ENCODE measurements around the gene CAPZB. TPM values are rescaled to one million over a fixed set of nuclear protein-coding genes. Genes with fewer than 3 reads are reported as not detected.

Gene CAPZB
- total RNA-seq, 1 experiment from 2014 or later: 348 TPM

DNA sequence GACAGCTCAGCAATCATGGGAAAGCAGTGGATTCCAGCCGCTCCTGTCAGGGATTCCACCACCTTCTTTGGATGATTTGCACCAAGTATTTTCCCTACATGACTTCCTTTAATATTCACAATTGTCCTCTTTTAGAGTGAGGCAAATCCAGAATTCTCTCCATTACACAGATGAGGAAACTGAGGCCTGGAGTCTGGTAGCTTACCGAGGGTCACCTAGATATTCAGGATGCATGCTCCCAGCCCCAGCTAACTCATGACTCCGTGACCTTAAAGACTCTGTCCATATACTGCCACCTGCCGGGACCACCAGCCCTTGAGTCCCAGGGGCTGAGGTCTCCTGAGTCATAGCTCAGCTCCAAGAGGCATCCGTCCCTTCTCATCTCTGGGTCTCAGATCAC lies 80.6 kb downstream of the CAPZB start:
- H3K4me1 Mint-ChIP-seq: peaks cover 67 to 74% of the 10 kb centered on the region in 2 experiments
- no peak overlapping the region for H2BK15ac ChIP-seq (ENCODE audit: low read depth, low read length)
- no peak overlapping the region for H3K4ac ChIP-seq (ENCODE audit: low read depth, low read length)
- no peak overlapping the region for H2BK120ac ChIP-seq (ENCODE audit: low read depth, low read length, poor library complexity, severe bottlenecking)
- H3K23ac ChIP-seq (ENCODE audit: insufficient read length, low read depth, low read length): no peak overlapping the region
- H3K27me3 ChIP-seq (ENCODE audit: insufficient read depth, low read length): no peaks in the 10 kb centered on the region
- H2AK5ac ChIP-seq (ENCODE audit: insufficient read length, low read length): no peak overlapping the region
- no peak overlapping the region for H4K5ac ChIP-seq (ENCODE audit: insufficient read length, low read depth, low read length)
- no peak overlapping the region for H2BK20ac ChIP-seq (ENCODE audit: low read depth, low read length, poor library complexity, severe bottlenecking)
- peaks cover 5 to 25% (median 7%) of the 10 kb centered on the region in 3 experiments; a peak in 4 of 7 replicates for H3K36me3 Mint-ChIP-seq (ENCODE audit: insufficient read depth in 1 of 3, low read depth in 3 of 3)
- no peak overlapping the region for H2AFZ ChIP-seq (ENCODE audit: low read length)
- no peaks in the 10 kb centered on the region for H3K9me3 ChIP-seq (ENCODE audit: control insufficient read depth, low read depth, low read length)
- peaks cover 3% of the 10 kb centered on the region for H4K20me1 ChIP-seq (ENCODE audit: control insufficient read depth, insufficient read depth, insufficient read length)
- no peak overlapping the region for H3K56ac ChIP-seq (ENCODE audit: insufficient read length, low read depth, low read length)
- peak overlapping the region in 2 of 3 experiments; percentile 43 to 59; a peak in 5 of 7 replicates for H3K27ac Mint-ChIP-seq
- no peaks in the 10 kb centered on the region for H3K27me3 Mint-ChIP-seq (ENCODE audit: low read depth)
- H3K18ac ChIP-seq (ENCODE audit: insufficient read length, low read depth, low read length): no peak overlapping the region
- H4K8ac ChIP-seq (replicated peaks; ENCODE audit: insufficient read length, low read depth, low read length): no peak overlapping the region
- peaks cover 13% of the 10 kb centered on the region for H3K79me1 ChIP-seq (ENCODE audit: insufficient read depth, low read depth, low read length, poor library complexity, severe bottlenecking)
- H3K79me2 ChIP-seq (ENCODE audit: insufficient read depth, low read length): peaks cover 2% of the 10 kb centered on the region; the same call in 1 of the 2 replicates
- DNase-seq: no peak
- H3K4me3 Mint-ChIP-seq: no peak overlapping the region
- H3K4me2 ChIP-seq (ENCODE audit: insufficient read depth, insufficient read length, low read length): no peak overlapping the region
- H4K91ac ChIP-seq (ENCODE audit: insufficient read length, low read depth, low read length): no peak overlapping the region
- WGBS (ENCODE audit: extremely low coverage, insufficient read length, low lambda C conversion rate): no CpG with 5 or more reads among the region's 5 CpGs
- peaks cover 9% of the 10 kb centered on the region for H3K4me1 ChIP-seq (ENCODE audit: insufficient read depth, low read length)
- no peak overlapping the region for H2BK5ac ChIP-seq (ENCODE audit: insufficient read length, low read length)
- H2BK12ac ChIP-seq (ENCODE audit: insufficient read length, low read depth, low read length): no peak overlapping the region
- H3K9me3 Mint-ChIP-seq: no peaks in the 10 kb centered on the region
- H3K23me2 ChIP-seq (ENCODE audit: insufficient read length, low read depth, low read length, poor library complexity, severe bottlenecking): no peaks in the 10 kb centered on the region
- no peak overlapping the region for H3T11ph ChIP-seq (ENCODE audit: low read length)
- H3K9ac ChIP-seq (ENCODE audit: extremely low read depth, insufficient read length, low read length): no peak overlapping the region
- H3K14ac ChIP-seq (ENCODE audit: insufficient read depth, low read length): no peak overlapping the region
- TF ChIP-seq CTCF (conservative IDR thresholded peaks at IDR 0.05): no peak
- H3K27ac ChIP-seq (ENCODE audit: insufficient read length, low read depth, low read length): no peak overlapping the region

Data from H9 (cell line).